ENCODE measurements around the gene PSG4.
"Not testable (repeated sequence)": the region's sequence is repeated elsewhere in the genome, so short reads cannot be mapped to it uniquely, and the experiment has no call there.

PSG4 gene

DNA sequence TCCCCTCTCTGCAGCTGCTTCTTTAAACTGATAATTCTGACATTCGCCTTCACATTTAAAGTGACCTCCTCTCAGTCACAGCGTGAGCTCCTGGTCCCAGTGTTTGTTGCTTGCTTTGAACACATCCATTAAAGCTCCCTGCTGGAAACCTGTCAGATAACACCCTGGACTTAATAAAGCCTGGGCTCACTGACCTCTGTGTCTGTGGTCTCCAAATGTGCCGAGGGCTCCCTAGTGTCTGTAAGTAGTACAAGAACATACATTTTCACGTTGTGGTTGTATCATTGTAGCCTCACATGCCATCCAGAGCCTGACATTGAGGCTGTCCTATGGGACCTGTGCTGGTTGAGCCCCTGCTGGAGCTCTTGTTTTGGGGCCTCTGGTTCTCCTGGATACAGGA is 2.6 kb upstream of the PSG4 start:
- FAIRE-seq (no peak), DNase-seq (ENCODE audit: insufficient read length, low spot score) (no peak)
- TF ChIP-seq, protein P1, sequence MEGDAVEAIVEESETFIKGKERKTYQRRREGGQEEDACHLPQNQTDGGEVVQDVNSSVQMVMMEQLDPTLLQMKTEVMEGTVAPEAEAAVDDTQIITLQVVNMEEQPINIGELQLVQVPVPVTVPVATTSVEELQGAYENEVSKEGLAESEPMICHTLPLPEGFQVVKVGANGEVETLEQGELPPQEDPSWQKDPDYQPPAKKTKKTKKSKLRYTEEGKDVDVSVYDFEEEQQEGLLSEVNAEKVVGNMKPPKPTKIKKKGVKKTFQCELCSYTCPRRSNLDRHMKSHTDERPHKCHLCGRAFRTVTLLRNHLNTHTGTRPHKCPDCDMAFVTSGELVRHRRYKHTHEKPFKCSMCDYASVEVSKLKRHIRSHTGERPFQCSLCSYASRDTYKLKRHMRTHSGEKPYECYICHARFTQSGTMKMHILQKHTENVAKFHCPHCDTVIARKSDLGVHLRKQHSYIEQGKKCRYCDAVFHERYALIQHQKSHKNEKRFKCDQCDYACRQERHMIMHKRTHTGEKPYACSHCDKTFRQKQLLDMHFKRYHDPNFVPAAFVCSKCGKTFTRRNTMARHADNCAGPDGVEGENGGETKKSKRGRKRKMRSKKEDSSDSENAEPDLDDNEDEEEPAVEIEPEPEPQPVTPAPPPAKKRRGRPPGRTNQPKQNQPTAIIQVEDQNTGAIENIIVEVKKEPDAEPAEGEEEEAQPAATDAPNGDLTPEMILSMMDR (IDR thresholded peaks at IDR 0.05; ENCODE audit: insufficient read depth, missing control alignments) = no peak

DNA sequence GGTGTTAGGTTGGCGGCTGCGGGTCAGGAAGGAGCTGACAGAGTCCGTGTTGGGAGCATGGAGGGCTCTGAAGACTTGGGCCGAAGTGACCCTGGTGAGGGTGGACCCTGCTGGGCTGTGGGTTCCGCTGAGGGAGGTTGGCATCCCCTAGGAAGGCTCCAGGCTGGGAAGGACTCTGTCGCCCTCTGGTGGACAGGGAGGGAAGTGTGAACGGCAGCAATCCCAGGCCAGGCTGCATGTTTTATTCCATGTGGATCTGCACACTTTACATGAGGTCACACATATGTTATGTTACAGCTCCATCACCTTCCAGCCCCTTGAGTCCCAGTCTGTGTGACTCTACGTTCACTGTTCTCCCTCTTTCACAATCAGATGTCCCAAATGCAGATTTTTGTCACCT is 1.7 kb upstream of the PSG4 start:
- FAIRE-seq; DNase-seq (ENCODE audit: insufficient read length, low spot score): not testable (repeated sequence)

DNA sequence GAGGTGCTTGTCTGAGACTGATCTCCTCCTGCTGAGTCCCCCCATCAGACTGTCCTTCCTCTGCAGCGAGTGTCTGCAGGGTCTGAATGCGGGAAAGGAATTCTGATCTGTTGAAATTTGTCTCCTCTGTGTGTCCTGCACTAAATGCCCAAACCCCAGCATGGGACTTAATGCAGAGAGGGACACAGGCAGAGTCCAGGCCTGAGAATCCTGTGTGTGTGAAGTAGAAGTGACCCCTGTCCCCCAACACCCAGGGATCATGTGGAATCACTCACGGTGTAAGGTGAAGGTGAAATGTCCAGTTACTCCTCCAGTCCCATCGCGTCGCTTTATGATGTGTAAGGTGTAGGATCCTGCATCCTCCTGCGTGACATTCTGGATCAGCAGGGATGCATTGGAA is 1.8 kb downstream of the PSG4 start:
- not testable (repeated sequence) for DNase-seq (ENCODE audit: insufficient read length, low spot score); FAIRE-seq

DNA sequence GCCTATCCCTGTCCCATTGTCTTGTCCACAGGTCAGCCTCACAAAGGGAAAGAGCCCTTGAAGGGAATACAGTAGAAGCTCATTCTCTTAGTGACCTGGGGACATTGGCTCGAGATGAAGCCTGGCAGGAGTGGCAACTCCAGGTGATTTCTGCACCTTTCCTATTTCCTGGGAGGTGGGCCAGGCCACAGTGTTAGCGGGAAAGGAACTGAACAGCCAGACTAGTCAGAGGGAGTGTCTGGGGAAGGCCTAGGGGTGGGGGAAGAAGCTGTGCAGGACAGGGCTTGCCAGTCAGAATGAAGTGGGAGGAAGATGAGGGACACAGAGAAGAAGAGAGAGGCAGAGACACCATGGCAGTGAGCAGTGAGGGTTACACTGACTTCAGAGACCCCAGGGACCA is 3.5 kb downstream of the PSG4 start:
- DNase-seq (ENCODE audit: insufficient read length, low spot score); FAIRE-seq: not testable (repeated sequence)

DNA sequence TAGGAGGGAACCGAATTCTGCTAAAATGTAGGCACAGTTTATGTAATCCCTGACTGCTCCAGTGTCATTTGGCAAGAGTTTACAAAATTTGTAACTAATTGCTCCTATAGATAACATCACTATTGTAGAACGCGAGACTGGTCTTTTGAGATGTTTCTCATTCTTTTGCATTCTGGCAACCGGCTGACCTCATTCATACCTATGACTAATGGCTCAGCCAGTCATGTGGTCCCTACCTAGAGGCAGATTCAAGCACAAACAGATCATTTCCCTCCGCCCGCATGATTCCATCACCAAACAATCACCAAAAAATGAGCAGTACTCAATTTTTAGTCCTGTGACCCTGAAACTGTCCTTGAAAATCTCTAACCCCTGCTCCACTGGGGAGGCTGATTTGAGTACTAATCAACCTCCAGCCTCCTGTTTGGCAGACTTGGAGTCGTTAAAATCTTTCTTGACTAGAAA is 4.1 kb downstream of the PSG4 start:
- DNase-seq (ENCODE audit: insufficient read length, low spot score); FAIRE-seq: not testable (repeated sequence)

DNA sequence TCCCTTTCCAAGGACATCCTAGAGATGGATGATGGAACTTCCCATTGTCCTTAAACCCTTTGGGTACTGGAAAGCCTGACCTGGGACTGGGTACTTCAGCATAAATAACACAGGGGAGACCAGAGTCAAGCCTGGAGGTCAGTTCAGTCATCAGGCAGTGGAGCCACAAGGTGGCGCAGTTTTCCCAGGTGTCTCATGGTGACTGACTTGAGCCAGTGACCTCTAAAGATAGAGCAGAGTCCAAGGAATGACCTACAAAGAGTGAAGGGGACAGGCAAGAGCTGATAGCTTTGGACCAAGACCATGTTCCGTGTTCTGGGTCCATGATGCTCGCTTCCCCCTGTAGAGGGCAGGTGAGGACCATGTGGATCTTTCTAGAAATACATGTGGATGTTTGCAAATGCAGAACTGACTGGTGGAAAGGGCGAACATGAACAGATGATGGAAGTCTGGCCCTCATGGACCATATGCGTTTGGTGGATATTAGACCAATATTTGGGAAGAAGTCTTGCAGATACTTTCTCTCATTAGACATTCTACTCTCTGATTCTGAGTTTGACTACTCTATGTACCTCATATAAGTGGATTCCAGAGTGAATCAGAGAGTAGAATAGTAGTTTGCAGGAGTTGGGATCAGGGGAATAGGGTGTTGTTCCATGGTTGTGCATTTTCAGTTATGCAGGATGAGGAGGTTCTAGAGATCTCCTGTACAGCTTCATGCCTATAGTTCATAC is 6.6 kb downstream of the PSG4 start:
- FAIRE-seq; DNase-seq (ENCODE audit: insufficient read length, low spot score): not testable (repeated sequence)

DNA sequence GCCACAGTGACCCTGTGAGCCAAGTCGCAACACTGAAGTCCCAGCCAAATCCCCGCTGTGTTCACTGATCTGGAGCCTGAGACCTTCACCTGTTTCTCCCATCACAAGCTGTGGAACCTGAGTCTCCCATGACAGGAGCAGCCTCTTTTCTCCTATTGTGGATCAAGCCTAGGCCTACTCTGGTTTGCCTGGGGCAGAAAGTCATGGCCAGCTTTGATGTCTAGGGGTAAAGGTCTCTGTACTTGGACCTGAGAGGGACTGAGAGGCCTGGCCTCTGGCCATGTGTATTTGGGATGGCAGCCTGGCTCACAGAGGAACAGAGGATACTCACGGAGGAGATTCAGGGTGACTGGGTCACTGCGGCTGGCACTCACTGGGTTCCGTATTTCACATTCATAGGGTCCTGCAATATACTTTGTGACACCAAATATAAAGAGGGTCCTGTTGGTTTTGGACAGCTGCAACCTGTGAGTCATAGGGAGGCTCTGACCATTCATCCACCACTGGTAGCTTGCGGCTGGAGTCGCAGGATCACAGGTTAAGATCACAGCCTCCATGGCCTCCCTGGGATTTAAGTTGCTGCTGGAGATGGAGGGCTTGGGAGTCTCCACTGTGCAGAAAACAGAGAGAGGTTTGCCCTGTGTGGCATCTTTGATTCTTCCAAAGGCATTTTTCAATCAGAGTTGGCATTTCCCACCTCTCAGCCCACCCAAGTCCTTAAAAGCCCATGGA is 7.6 kb downstream of the PSG4 start:
- FAIRE-seq; DNase-seq (ENCODE audit: insufficient read length, low spot score): not testable (repeated sequence)

DNA sequence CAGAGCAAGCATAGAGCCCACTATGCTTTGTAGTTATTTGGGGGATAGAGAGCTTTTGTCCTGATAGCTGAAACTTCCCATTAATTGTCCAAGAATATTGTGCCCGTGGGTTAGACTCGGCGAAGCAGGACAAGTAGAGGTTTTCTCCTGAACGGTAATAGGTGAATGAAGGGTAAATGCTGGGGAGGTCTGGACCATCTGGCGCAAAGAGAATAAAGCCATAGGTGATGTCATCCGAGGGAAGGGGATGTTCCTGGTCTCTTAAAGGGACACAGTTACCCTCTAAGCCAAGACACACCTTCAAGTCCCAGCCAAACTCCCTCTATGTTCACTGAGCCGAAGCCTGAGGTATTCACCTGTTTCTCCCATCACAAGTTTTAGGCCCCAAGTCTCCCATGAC is 11.0 kb downstream of the PSG4 start:
- not testable (repeated sequence) for FAIRE-seq; DNase-seq (ENCODE audit: insufficient read length, low spot score)

DNA sequence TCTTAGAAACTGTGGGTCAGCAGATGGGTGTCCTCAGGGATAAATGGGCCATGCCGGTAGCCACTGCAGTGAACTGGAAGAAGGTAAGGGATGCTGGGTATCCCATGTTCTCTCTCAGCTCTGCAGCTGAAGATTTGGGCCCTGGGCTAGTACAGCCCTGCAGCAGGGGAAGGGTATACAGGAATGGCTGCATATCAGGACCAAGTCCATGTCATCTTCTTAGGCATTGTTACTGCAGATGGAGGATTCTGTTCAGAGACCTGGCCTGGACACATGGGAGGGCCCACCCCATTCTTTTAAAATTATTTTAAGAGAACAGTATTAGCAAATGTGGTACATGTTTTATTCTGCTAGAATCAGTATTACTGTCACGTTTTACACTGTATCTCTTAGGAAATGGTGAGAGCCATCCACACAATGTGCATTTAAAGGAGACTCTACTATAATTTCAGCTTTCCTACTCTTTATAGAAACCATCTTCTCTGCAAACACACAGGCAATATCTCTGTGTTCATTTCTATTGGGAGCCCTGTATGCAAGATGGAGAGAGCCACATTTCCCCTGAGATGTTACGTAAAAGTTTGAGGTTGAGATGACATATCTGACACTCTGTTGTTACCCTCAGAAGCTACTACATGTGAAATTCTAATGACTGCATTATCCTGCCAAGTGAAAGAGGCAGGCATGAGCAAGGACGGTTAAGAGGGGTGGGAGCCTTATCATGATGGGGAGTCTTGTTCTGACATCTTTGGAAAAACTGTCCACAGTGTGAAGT is 12.9 kb downstream of the PSG4 start:
- FAIRE-seq; DNase-seq (ENCODE audit: insufficient read length, low spot score): not testable (repeated sequence)

DNA sequence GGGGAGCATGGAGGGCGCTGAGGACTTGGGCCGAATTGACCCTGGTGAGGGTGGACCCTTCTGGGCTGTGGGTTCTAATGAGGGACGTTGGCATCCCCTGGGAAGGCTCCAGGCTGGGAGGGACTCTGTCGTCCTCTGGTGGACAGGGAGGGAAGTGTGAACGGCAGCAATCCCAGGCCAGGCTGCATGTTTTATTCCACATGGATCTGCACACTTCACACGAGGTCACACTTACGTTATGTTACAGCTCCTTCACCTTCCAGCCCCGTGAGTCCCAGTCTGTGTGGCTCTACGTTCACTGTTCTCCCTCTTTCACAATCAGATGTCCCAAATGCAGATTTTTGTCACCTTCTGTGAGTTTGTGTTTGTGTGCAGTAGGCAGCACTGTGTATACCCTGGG is 17.3 kb downstream of the PSG4 start:
- not testable (repeated sequence) for DNase-seq (ENCODE audit: insufficient read length, low spot score); FAIRE-seq

DNA sequence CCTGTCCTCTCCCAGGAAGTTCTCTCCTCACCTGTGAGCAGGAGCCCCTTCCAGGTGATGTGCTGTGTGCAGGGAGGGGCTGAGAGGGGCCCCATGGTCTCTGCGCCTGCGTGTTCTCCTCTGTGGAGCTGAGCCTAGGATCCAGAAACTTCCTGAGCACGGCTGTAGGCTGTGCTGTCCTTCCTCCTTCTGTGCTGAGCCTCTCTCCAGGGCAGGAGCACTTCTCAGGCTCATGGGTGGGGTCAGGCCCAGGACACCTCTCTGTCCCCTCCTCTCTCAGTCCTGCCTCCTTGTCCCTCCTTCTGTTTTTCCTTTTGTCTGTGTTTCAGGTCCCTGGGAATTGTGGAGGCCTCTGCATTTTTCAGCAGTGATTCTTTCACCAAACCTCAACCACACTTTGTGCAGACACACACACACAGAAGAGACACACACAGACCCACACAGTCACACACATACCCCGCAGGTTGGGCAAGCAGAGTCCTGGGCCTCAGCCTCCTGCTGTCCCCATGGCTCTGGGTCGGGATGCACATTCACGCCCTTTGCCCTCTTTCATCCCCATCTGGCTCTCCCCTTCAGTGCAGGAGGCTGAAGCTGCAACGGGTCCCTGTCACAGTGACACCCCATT is 19.0 kb downstream of the PSG4 start, which contains the start of gene PSG5:
PSG5 (minus strand) TSS at position 226 of the 625 bp plus-strand sequence; CDS start at position 95, 131 bp downstream.
- not testable (repeated sequence) for DNase-seq (ENCODE audit: insufficient read length, low spot score); FAIRE-seq

DNA sequence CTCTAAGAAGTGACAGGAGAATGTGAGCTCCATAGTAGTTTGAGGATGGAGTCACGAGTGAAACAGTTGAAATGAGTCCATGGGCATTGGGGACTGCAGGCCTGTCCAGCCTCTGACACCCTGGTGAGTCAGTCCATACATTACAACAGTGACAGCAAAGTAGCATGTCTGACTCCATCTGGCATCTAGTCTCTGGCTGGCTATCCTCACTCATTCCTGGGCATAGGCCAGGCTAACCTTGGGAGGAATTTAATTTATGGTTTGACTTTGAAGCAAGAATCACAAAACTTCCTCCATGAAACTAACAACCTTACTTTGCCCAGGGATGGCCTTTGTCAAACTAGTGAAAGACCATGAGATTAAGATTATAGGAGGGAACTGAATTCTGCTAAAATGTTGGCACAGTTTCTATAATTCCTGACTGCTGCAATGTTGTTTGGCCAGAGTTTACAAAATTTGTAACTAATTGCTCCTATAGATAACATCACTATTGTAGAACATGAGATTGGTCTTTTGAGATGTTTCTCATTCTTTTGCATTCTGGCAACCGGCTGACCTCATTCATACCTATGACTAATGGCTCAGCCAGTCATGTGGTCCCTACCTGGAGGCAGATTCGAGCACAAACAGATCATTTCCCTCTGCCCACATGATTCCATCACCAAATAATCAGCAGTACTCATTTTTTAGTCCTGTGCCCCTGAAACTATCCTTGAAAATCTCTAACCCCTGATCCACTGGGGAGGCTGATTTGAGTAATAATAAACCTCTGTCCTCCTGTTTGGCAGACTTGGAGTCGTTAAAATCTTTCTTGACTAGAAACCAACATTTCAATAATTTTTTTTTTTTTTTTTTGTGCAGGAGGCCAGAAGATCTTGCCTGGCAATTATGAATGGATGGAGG is 23.3 kb downstream of the PSG4 start:
- FAIRE-seq; DNase-seq (ENCODE audit: insufficient read length, low spot score): not testable (repeated sequence)

DNA sequence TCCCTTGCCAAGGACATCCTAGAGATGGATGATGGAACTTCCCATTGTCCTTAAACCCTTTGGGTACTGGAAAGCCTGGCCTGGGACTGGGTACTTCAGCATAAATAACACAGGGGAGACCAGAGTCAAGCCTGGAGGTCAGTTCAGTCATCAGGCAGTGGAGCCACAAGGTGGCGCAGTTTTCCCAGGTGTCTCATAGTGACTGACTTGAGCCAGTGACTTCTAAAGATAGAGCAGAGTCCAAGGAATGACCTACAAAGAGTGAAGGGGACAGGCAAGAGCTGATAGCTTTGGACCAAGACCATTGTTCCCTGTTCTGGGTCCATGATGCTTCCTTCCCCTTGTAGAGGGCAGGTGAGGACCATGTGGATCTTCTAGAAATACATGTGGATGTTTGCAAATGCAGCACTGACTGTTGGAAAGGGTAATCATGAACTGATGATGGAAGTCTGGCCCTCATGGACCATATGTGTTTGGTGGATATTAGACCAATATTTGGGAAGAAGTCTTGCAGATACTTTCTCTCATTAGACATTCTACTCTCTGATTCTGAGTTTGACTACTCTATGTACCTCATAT is 25.8 kb downstream of the PSG4 start:
- not testable (repeated sequence) for DNase-seq (ENCODE audit: insufficient read length, low spot score); FAIRE-seq

DNA sequence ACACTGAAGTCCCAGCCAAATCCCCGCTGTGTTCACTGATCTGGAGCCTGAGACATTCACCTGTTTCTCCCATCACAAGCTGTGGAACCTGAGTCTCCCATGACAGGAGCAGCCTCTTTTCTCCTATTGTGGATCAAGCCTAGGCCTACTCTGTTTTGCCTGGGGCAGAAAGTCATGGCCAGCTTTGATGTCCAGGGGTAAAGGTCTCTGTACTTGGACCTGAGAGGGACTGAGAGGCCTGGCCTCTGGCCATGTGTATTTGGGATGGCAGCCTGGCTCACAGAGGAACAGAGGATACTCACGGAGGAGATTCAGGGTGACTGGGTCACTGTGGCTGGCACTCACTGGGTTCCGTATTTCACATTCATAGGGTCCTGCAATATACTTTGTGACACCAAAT is 26.9 kb downstream of the PSG4 start:
- FAIRE-seq; DNase-seq (ENCODE audit: insufficient read length, low spot score): not testable (repeated sequence)

DNA sequence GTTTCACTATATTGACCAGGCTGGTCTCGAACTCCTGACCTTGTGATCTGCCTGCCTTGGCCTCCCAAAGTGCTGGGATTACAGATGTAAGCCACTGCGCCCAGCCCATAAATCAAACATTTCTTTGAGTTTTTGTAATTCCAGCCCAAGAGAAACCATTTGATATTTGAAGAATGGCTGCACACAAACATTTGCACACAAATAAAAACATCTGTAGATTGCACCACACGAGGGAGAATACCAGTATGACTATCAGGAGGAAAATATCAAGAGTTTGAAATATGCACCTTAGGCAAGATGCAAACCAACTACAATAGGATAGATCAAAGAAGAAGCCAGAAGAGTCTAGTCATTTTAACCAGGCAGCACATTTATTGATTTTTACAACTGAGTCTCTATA is 39.5 kb downstream of the PSG4 start:
- not testable (repeated sequence) for DNase-seq (ENCODE audit: insufficient read length, low spot score); FAIRE-seq

DNA sequence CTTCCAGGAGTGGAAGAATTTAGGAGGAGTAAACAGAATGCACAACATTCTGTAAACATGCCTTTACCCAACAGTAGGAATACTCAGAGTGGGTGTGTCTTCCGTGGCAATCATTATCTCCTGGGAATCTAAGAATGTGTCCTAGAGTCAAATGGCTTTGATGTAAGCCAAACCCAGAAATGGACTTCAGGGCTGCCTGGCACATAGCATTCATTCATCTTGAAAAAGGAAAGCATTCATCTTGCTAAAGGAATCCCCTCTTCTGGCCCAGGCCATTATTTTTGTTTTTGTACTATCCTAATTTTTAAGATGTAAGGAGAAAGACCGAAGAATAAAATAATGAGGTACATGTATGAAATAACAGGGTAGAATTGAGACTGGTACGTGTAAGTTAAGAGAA is 42.3 kb downstream of the PSG4 start:
- not testable (repeated sequence) for DNase-seq (ENCODE audit: insufficient read length, low spot score); FAIRE-seq

DNA sequence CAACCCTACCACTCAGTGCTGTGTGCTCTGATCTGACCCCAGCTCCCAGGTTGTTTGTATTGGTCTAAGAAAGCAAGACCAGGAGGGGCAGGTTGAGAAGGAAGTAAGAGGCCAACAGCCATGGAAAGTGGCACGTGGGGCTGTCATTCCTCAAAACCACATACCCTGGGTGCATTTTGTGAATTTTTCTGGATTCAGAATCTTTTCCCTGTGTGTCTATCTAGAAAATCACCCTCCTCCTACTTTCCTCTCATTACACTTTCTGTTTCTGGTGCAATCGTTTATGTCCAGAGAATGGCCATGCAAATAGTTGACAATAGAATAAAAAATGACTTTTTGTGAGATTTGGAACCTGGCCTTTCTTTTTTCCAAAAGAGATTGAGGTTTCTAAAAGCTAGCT is 43.2 kb downstream of the PSG4 start:
- FAIRE-seq; DNase-seq (ENCODE audit: insufficient read length, low spot score): not testable (repeated sequence)

Data from D721Med (cell line).